AG09309 (cell line): ENCODE results near the gene VPS13D.

Experiments
- DNase-seq: peaks from one replicate; pipeline ENCODE4 v3.0.0-alpha.2; 2010; ENCODE audit warnings: low read depth
- H3K4me3 ChIP-seq: 2 replicates; pipeline ENCODE4 v1.5.1; 2011; ENCODE audit warnings: mild to moderate bottlenecking, low read depth, low read length, moderate library complexity; ENCODE audit not compliant: control insufficient read depth
- CTCF ChIP-seq: IDR thresholded peaks from 2 replicates; pipeline ENCODE4 v1.5.1; 2011; ENCODE audit warnings: mild to moderate bottlenecking, low read depth, low read length, inconsistent platforms; ENCODE audit not compliant: insufficient read depth, control insufficient read depth; ENCODE audit errors: missing control alignments

VPS13D gene

GRCh38 chr1:12397462-12398450 is 167.9 kb downstream of the VPS13D start:
- TF ChIP-seq CTCF = no peak
- H3K4me3 ChIP-seq = no peak overlapping the region
- no peak for DNase-seq

DNA sequence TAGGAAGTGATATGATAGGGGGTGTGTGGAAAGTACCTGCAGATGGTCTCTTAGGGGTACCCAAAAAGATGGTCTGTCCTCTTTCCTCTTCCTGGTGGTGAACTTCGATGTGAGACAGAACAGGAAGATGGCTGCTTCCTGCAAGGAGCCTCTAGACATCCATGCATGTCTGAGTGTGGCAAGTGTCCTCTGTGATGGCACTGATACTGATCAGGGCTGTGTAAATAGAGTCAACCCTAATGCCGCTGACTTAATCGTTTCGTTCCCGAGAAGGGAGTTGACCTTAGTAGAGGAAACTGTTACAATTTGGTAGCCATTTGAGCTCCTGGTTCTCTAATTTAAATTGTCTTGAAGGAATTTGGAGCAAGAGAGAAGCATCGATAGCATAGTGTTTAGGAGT is 168.6 kb downstream of the VPS13D start:
- DNase-seq = no peak
- H3K4me3 ChIP-seq = no peak overlapping the region
- TF ChIP-seq CTCF = no peak

- TF ChIP-seq CTCF = no peak
- H3K4me3 ChIP-seq = no peak overlapping the region
- DNase-seq = no peak
These were observed 170.3 kb downstream of the VPS13D start for GRCh38 chr1:12400027-12400693.

DNA sequence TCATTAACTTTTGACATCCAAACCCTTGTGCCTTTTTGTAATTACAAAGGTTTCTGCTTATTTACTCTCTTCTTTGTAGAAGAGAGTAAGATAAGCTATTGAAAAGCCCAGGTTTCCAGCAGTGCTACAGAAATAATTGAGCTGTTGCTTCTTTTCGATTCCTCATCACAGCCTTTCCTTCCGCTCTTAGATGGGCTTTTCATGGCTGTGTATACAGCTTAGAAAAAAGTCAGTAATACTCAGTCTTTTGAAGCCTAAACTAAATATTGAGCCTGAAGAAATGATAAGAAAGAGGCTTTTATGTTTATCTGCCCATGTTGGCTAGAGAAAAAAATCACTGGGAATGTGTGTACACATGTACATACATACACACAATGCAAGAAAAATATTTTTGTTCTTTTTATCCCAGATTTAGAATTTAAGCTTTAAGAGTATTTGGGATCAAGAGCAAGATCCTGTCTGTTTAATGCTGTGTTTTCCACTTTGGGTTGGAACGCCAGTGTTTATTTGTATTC is 172.4 kb downstream of the VPS13D start:
- no peak for TF ChIP-seq CTCF
- DNase-seq = no peak
- no peak overlapping the region for H3K4me3 ChIP-seq

- no peak for TF ChIP-seq CTCF
- DNase-seq = no peak
- no peak overlapping the region for H3K4me3 ChIP-seq
These were observed 173.0 kb downstream of the VPS13D start for GRCh38 chr1:12402842-12403241.

DNA sequence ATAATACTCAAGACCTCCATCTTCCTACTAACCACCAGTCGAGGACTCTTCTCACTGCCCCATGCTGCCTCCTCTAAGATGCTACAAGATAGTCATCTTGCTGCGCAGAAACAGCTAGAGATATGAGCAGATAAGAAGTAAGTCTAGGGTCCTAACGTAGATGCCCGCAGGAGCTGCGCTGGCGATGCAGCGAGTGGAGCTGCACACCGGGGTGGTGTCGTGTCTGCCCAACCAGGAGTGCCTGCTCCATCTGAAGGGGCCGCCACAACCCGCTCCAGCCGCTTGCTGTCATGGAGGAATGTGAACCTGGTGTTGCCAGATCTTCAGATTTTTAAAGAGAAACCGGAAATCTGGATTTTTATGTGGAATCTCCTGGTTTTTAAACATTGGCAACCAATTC is 175.1 kb downstream of the VPS13D start:
- no peak for TF ChIP-seq CTCF
- no peak for DNase-seq
- no peak overlapping the region for H3K4me3 ChIP-seq
